Fibroblast of gingiva (primary cell): ENCODE results near the gene ZNF726.
"Not testable (repeated sequence)": the region's sequence is repeated elsewhere in the genome, so short reads cannot be mapped to it uniquely, and the experiment has no call there.

ENCODE experiments used
- DNase-seq: peaks from one replicate; pipeline ENCODE4 v3.0.0-alpha.2; 2011; ENCODE audit warnings: low read depth

The ZNF726 gene

GRCh38 chr19:23943411-23943810 lies 28.7 kb downstream of the ZNF726 start:
- DNase-seq = no peak

GRCh38 chr19:23946569-23946968 lies 31.9 kb downstream of the ZNF726 start:
- no peak for DNase-seq

DNA sequence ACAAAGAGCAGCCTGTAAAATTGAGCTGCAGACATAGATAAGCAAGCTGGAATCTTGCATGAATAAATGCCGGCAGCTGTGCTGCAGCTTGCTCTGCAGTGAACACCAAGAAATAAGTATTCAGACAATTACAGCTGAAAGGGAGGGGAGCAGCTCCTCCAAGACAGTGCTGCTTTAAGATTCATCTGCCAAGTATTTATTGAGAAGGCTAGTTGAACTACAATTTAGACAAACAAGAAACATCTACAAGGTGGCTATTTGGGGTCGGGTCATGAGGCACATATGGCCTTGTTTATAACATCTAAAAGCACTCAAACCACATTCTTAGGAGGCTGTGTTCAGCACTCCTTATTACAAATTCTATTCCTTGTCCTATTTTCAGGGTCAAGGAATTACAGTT lies 34.9 kb downstream of the ZNF726 start:
- DNase-seq = peak; percentile 3

GRCh38 chr19:23956051-23956450 lies 41.4 kb downstream of the ZNF726 start:
- DNase-seq = no peak

GRCh38 chr19:23957660-23958281 lies 43.1 kb downstream of the ZNF726 start:
- DNase-seq = peak; percentile 70

DNA sequence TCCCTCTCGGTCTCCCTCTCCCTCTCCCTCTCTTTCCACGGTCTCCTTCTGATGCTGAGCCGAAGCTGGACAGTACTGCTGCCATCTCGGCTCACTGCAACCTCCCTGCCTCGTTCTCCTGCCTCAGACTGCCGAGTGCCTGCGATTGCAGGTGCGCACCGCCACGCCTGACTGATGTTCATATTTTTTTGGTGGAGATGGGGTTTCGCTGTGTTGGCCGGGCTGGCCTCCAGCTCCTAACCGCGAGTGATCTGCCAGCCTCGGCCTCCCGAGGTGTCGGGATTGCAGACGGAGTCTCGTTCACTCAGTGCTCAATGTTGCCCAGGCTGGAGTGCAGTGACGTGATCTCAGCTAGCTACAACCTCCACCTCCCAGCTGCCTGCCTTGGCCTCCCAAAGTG lies 48.7 kb downstream of the ZNF726 start:
- not testable (repeated sequence) for DNase-seq

DNA sequence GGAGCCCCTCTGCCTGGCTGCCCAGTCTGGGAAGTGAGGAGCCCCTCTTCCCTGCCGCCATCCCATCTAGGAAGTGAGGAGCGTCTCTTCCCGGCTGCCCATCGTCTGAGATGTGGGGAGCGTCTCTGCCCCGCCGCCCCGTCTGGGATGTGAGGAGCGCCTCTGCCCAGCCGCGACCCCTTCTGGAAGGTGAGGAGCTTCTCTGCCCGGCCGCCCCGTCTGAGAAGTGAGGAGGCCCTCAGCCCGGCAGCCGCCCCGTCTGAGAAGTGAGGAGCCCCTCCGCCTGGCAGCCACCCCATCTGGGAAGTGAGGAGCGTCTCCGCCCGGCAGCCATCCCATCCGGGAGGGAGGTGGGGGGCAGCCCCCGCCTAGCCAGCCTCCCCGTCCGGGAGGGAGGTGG lies 49.2 kb downstream of the ZNF726 start:
- DNase-seq = not testable (repeated sequence)

DNA sequence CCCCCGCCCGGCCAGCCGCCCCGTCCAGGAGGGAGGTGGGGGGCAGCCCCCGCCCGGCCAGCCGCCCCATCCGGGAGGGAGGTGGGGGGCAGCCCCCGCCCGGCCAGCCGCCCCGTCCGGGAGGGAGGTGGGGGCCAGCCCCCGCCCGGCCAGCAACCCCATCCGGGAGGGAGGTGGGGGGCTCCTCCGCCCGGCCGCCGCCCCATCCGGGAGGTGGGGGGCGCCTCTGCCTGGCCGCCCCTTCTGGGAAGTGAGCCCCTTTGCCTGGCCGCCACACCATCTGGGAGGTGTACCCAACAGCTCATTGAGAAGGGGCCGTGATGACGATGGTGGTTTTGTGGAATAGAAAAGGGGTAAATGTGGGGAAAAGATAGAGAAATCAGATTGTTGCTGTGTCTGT lies 49.6 kb downstream of the ZNF726 start:
- DNase-seq = not testable (repeated sequence)

DNA sequence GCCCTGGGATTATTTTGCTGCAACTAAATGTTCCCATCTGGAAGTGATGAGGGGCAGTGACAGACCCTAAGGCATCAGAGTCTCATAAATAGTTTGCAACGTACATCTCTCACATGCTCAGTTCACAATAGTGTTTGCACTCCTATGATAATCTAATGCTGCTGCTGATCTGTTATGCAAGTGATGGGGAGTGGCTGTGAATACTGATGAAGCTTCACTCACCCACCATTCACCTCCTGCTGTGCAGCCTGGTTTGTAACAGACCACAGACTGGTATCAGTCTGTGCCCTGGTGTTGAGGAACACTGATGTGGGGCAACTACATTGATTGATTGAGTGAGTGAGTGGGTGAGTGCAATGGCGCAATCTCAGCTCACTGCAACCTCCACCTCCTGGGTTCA lies 54.9 kb downstream of the ZNF726 start:
- no peak for DNase-seq

- no peak for DNase-seq
Measured at GRCh38 chr19:23971598-23971997, 56.9 kb downstream of the ZNF726 start.

GRCh38 chr19:23972161-23972560 lies 57.5 kb downstream of the ZNF726 start:
- no peak for DNase-seq

- DNase-seq = no peak
Measured at GRCh38 chr19:23974941-23975340, 60.3 kb downstream of the ZNF726 start.

DNA sequence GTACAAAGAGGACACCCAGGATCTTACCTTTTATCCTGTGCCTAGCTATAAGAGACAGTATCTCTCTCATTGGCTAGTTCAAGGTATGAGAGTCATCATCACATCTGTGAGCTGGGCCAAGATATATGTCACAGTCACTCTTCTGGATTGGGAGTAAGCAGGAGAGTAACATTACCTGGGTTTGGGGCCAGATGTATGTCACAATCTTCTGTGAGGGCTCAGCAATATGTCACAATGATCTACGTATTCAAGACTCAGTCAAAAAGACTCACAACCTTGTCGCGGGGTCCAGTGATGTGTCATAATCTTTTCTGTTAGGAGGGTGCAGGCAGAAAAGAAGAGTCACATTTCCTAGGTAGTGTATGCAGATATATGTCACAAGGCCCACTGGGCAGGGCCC lies 61.9 kb downstream of the ZNF726 start:
- not testable (repeated sequence) for DNase-seq

DNA sequence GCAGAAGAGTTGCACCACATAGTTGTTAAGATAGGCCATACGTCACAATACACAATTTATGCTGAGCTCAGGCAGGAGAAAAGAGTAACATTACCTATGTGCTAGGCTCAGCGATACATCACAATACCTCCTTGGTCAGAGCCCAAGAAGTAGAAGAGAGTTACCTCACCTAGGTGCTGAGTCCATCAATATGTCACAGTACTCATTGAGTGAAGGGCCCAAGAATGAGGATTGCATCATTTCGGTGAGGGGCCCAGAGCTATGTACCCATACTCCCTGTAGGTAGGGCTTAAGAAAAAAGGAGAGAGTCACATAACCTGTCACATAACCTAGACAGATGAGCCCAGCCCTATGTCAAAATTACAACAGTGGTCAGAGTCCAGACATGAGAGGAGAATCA lies 62.6 kb downstream of the ZNF726 start:
- not testable (repeated sequence) for DNase-seq

DNA sequence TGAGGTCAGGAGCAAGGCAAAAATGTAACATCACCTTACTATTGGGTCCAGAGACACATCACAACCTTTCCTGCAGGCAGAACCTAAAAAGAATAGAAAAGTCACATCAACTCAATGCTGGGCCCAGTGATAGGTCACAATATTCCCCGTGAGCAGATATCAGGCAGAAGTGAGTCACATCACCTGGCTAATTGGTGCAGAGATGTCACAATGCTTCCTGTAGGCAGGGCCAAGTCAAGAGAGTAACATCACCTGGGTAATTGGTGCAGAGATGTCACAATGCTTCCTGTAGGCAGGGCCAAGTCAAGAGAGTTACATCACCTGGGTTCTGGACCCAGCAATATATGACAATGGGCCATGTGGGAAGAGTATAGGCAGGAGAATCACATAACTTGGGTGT lies 63.4 kb downstream of the ZNF726 start:
- DNase-seq = no peak

DNA sequence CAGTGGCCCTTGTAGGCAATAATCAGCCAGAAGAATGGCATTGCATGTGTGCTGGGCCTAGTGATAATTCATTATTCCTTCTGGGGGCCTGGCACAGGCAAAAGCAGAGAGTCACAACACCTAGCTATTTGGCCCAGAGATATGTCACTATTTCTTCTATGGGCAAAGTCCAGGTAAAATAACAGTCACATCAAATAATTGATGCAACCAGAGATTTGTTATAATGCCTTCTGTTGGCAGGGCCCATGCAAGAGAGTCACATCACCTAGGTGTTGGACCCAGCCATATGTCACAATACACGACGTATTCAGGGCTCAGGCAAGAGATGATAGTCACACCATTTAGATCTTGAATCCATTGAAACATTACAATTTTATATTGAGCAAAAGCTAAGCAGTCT lies 66.1 kb downstream of the ZNF726 start:
- DNase-seq = no peak

GRCh38 chr19:23981863-23982262 lies 67.2 kb downstream of the ZNF726 start:
- no peak for DNase-seq

DNA sequence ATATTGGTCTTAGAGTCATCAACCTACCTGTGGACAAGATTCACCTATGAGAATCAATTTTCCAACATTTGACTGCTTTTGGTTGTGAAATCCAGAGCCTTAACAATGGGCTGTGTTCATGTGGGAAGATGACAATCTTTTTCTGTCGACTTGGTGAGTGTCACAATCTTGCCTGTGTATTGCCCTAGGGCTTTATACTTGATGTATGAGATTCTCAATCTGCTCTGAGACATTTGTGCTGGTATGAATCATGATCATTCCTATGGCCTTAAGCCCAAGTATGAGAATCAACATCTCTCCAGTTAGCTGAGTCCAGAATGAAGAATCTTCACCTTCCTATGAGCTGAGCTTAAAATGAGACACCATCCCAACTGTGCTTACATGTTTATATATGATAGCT lies 68.7 kb downstream of the ZNF726 start:
- DNase-seq = no peak
